Choroid plexus epithelial cell (primary cell): ENCODE data around the gene APBB2.
A peak's percentile ranks its signal among the peaks of the same experiment; 100 is the strongest.

ENCODE experiments used
- DNase-seq: peaks from one replicate; pipeline ENCODE4 v3.0.0-alpha.2; 2010; ENCODE audit warnings: low read depth
- H3K4me3 ChIP-seq: 2 replicates; pipeline ENCODE4 v1.5.1; 2011; ENCODE audit warnings: low read depth, mild to moderate bottlenecking, control low read depth, low read length, moderate library complexity
- TF ChIP-seq, protein P1 (sequence below): conservative IDR thresholded peaks from 2 replicates; pipeline ENCODE4 v1.5.1; 2011; ENCODE audit warnings: low read depth, mild to moderate bottlenecking, control low read depth, inconsistent platforms, low read length, moderate library complexity

Gene APBB2

GRCh38 chr4:41176340-41176739, 38.0 kb downstream of the APBB2 start:
- DNase-seq, result peak; percentile 85
- no peak overlapping the region for H3K4me3 ChIP-seq
- TF ChIP-seq, protein P1, sequence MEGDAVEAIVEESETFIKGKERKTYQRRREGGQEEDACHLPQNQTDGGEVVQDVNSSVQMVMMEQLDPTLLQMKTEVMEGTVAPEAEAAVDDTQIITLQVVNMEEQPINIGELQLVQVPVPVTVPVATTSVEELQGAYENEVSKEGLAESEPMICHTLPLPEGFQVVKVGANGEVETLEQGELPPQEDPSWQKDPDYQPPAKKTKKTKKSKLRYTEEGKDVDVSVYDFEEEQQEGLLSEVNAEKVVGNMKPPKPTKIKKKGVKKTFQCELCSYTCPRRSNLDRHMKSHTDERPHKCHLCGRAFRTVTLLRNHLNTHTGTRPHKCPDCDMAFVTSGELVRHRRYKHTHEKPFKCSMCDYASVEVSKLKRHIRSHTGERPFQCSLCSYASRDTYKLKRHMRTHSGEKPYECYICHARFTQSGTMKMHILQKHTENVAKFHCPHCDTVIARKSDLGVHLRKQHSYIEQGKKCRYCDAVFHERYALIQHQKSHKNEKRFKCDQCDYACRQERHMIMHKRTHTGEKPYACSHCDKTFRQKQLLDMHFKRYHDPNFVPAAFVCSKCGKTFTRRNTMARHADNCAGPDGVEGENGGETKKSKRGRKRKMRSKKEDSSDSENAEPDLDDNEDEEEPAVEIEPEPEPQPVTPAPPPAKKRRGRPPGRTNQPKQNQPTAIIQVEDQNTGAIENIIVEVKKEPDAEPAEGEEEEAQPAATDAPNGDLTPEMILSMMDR, result no peak

- TF ChIP-seq, protein P1, result no peak
- H3K4me3 ChIP-seq, result no peak overlapping the region
- no peak for DNase-seq
These were observed 38.5 kb downstream of the APBB2 start for GRCh38 chr4:41175794-41176193.

DNA sequence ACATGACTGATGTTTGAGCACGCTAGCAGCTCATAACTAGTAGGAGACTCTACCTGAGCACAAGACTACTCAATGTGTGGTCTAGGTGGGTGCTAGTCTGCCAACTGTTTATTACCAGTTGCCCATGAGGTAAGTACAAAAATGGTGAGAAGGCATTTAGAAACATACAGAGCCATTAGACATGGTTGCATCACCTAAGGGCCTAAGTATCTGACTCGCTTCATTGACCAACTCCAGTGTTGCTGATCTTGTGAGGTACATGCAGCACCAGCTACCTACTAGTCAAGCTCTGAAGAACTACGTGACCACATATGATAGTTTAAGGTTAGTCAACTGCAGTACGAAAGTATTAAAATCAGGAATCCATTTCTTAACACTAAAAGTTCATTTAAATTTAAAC, 39.9 kb downstream of the APBB2 start:
- TF ChIP-seq, protein P1, result no peak
- DNase-seq, result peak; percentile 58
- H3K4me3 ChIP-seq, result no peak overlapping the region

- no peak overlapping the region for H3K4me3 ChIP-seq
- TF ChIP-seq, protein P1, result no peak
- no peak for DNase-seq
These were observed 41.6 kb downstream of the APBB2 start for GRCh38 chr4:41172786-41173185.

DNA sequence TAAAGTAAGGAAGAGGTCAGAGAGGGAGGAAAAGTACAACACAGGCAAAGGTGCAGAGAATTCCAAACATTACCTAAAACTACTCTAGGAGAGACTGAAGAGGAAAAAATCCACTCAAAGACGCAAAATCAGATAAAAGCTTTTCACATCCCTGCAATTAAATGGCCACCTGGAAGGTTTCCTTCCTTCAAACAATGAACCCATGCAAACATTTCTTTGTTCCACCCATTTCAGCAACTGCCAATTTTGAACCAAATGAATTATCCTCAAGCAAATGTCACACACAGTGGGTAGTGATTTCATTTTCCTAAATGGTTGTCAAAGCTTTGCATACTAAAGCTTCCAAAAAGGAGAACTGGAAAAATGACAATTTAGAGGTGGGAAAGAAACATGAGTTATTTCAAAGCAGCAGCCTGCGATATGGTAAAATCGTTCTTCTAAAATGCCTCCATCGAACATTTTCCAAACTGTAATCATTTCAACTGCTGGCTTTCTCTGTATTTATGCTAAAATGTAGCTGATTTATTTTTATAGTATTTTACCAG, 45.0 kb downstream of the APBB2 start:
- TF ChIP-seq, protein P1, result no peak
- H3K4me3 ChIP-seq, result no peak overlapping the region
- no peak for DNase-seq

DNA sequence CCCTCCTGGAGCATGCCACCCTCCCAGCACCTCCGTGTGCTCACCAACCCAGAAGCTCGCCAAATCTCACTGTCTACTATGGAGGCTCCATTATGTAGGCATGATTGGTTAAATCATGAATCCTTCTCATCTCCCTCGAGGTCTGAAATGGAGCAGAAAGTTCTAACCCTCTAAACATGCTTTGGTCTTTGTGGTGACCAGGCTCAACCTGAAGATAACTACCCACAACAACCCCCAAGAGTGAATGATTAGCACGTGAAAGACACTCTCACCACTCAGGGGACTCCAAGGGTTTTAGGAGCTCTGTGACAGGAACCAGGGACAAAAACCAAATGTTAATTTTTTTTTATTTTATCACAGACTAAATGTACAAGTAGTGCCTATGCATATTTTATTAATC, 47.2 kb downstream of the APBB2 start:
- no peak overlapping the region for H3K4me3 ChIP-seq
- no peak for DNase-seq
- TF ChIP-seq, protein P1, result no peak

DNA sequence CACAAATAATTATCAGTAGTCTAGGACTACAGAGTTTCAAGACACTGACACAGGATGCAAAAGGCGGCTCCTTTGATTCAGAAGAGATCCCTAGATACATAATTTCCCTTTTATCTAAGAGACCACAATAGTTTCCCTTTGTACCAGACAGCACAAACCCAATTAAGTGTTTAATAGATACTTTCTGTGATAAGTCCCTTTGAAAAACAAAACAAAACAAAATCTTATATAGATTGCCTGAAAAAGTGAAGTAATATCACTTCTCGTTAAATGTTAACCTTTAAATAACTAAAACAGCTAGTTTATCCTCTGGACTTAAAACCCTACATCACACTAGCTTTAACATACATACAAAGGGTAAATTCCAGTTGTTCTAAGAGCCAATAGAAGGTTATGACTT, 49.9 kb downstream of the APBB2 start:
- no peak overlapping the region for H3K4me3 ChIP-seq
- DNase-seq, result no peak
- TF ChIP-seq, protein P1, result no peak
